Activated B cell treated with CpG ODN at 0.5 μM for 24 hours (primary cell): ENCODE measurements around the gene RPL11. TPM values are rescaled to one million over a fixed set of nuclear protein-coding genes. Genes with fewer than 3 reads are reported as not detected.

Experiments
- ATAC-seq: fragments of 200-7000 bp; cut with Tn5 transposase; one replicate; pipeline ENCODE4 v1.10.0; 2021; ENCODE audit warnings: low read depth, mild to moderate bottlenecking, moderate library complexity
- CTCF ChIA-PET: fragments of 350-600 bp; sonication (Branson Sonifier 250); formaldehyde crosslinking; loops from one replicate; lab custom pipeline; 2021; ENCODE audit warnings: antibody characterized with exemption; lab: Charles Lee
- POLR2A ChIA-PET: fragments of 350-600 bp; sonication (Branson Sonifier 250); formaldehyde crosslinking; loops from one replicate; lab custom pipeline; 2021; ENCODE audit warnings: antibody characterized with exemption; lab: Charles Lee
- DNase-seq: peaks from one replicate; pipeline ENCODE4 v3.0.0; 2022
- H3K27ac Mint-ChIP-seq: one replicate; pipeline ENCODE4 v1.8.0; 2020; ENCODE audit warnings: mixed read lengths
- H3K27me3 Mint-ChIP-seq: one replicate; pipeline ENCODE4 v1.8.0; 2021; ENCODE audit warnings: mixed read lengths
- H3K36me3 Mint-ChIP-seq: one replicate; pipeline ENCODE4 v1.8.0; 2021; ENCODE audit warnings: low read depth, mixed read lengths
- H3K4me1 Mint-ChIP-seq: one replicate; pipeline ENCODE4 v1.8.0; 2021; ENCODE audit warnings: mixed read lengths
- H3K4me3 Mint-ChIP-seq: one replicate; pipeline ENCODE4 v1.8.0; 2020; ENCODE audit warnings: mild to moderate bottlenecking, mixed read lengths
- H3K9me3 Mint-ChIP-seq: one replicate; pipeline ENCODE4 v1.8.0; 2020; ENCODE audit warnings: mixed read lengths
- CTCF ChIP-seq: fragments of 200-600 bp; IDR thresholded peaks from one replicate; pipeline ENCODE4 v1.8.0; 2022; ENCODE audit warnings: antibody characterized with exemption, mild to moderate bottlenecking
- intact Hi-C: fragments of 100-400 bp; cut with micrococcal nuclease; formaldehyde crosslinking; loops from one replicate; pipeline ENCODE4 v1.15.1; 2024
- total RNA-seq: library from RNA; stranded (reverse); gene quantifications from 2 replicates; pipeline ENCODE4 v1.2.3, GENCODE V29; 2022

Gene RPL11
- total RNA-seq, 1 donor from 2014 or later = 1,956 TPM

GRCh38 chr1:23720256-23720995, 28.8 kb downstream of the RPL11 start:
- peak; percentile 41 for DNase-seq
- intact Hi-C loops = loop anchor here (1.0 to 10.0 kb wide), 5 partner anchors 8 to 166 kb away; partner anchors contain the start of genes ELOA, ID3 and RPL11
- H3K4me3 Mint-ChIP-seq = peak overlapping the region; percentile 55
- peak; percentile 69 for ATAC-seq
- H3K4me1 Mint-ChIP-seq = peaks cover 63% of the 10 kb centered on the region
- peaks cover 2% of the 10 kb centered on the region for H3K36me3 Mint-ChIP-seq
- no peak for TF ChIP-seq CTCF
- H3K27ac Mint-ChIP-seq = peak overlapping the region; percentile 80
- H3K27me3 Mint-ChIP-seq = no peaks in the 10 kb centered on the region
- CTCF ChIA-PET = interaction anchor here (1.1 to 1.2 kb wide), 3 partner anchors 24 to 196 kb away, joined by 3 to 7 read pairs (median 3); partner anchors contain the start of gene RPL11
- POLR2A ChIA-PET = interaction anchor here (0.6 to 7.0 kb wide), 13 partner anchors 9 to 376 kb away, joined by 3 to 145 read pairs (median 5); partner anchors contain the start of genes ELOA, HNRNPR and RPL11
- no peaks in the 10 kb centered on the region for H3K9me3 Mint-ChIP-seq

DNA sequence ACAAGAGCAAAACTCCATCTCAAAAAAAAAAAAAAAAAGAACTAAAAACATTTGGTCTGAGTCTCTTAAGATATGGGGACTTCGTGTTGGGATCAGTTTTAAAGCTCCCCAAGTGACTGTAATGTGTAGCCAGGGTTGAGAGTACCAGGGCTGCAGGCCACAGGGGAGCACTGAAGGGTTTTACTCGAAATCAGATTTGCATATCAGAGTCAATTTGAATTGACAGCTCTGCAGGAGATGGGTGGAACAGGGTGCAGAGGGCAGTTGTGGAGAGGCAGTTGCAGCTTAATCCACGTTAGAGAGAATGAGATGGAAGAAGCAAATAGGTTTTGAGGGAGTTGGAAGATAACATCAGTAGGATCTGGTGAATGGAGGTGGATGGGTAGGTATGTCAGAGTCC, 31.0 kb downstream of the RPL11 start:
- intact Hi-C loops = loop anchor here (10.0 kb wide), 1 partner anchor 168 kb away; the partner anchor contains the start of gene ID3

DNA sequence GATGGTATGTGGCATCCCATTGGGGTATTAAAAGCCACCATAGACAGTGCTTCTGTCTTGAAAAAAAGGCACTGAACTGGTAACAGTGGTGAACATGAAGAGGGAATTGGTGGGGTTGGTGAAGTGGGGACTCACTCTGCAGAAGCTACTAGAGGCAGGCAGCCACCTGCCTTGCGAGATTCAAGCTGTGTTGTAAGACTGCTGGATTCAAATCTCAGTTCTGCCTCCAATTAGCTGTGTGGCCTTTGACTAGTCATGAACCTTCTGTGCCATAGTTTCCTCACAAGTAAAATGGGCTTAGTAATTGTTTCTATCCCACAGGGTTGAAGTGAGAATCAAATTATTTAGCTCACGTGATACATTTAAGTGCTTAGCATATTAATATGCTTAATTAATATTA, 35.1 kb downstream of the RPL11 start:
- CTCF ChIA-PET = interaction anchor here (0.9 to 1.7 kb wide), 4 partner anchors 19 to 35 kb away, joined by 3 to 9 read pairs (median 4); partner anchors contain the start of gene RPL11
- POLR2A ChIA-PET = interaction anchor here (0.6 to 4.3 kb wide), 11 partner anchors 10 to 1746 kb away, joined by 3 to 55 read pairs (median 5); partner anchors contain the start of genes ASAP3, ELOA, HNRNPR and RPL11
- Mint-ChIP-seq H3K36me3 (no peaks in the 10 kb centered on the region), H3K4me1 (peaks cover 78% of the 10 kb centered on the region), H3K4me3 (peak overlapping the region; percentile 19), H3K27me3 (no peaks in the 10 kb centered on the region), H3K27ac (peak overlapping the region; percentile 89), H3K9me3 (no peaks in the 10 kb centered on the region)
- no peak for TF ChIP-seq CTCF
- intact Hi-C loops = loop anchor here (10.0 kb wide), 1 partner anchor 172 kb away; the partner anchor contains the start of gene ID3
- no peak for ATAC-seq
- DNase-seq = no peak

More for the DNA sequence above, 31.0 kb downstream of the RPL11 start:
- Mint-ChIP-seq H3K36me3 (no peaks in the 10 kb centered on the region), H3K27me3 (no peaks in the 10 kb centered on the region), H3K27ac (peak overlapping the region; percentile 80), H3K9me3 (no peaks in the 10 kb centered on the region), H3K4me3 (peak overlapping the region; percentile 71), H3K4me1 (peaks cover 78% of the 10 kb centered on the region)
- ChIA-PET CTCF (interaction anchor here (0.7 to 1.6 kb wide), 4 partner anchors 23 to 49 kb away, joined by 3 to 7 read pairs (median 3); partner anchors contain the start of gene RPL11), POLR2A (interaction anchor here (0.6 to 7.0 kb wide), 22 partner anchors 9 to 701 kb away, joined by 3 to 145 read pairs (median 5); partner anchors contain the start of genes CNR2, ELOA, ID3 and PITHD1)
- TF ChIP-seq CTCF = no peak
- DNase-seq (no peak), ATAC-seq (peak; percentile 70)

DNA sequence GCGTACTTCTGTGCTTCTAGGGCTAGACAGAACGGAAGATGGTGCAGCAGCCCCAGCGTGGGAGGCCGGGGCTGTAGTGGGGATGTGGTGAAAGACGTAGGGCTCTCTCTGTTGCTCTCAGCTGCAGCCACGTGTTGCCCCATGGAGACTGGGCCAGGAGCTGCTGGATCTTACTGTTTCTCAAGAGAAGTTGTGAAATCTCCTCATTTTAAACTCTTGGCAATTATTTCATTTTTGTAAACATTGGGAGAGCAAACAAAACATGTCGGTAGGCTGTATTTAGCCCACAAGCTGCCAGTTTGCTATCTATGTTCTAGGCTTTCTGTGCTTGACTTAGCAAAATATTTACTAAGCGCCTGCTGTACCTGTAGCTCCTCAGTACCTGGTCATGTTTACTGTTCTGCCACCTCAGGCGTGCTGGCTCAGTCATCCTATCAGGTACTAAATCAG, 35.8 kb downstream of the RPL11 start:
- Mint-ChIP-seq H3K36me3 (no peaks in the 10 kb centered on the region), H3K4me1 (peaks cover 73% of the 10 kb centered on the region), H3K4me3 (peak overlapping the region; percentile 70), H3K9me3 (no peaks in the 10 kb centered on the region), H3K27me3 (no peaks in the 10 kb centered on the region), H3K27ac (peak overlapping the region; percentile 89)
- CTCF ChIA-PET = interaction anchor here (0.8 to 1.7 kb wide), 5 partner anchors 18 to 35 kb away, joined by 3 to 9 read pairs (median 3); partner anchors contain the start of gene RPL11
- POLR2A ChIA-PET = interaction anchor here (0.7 to 4.3 kb wide), 10 partner anchors 10 to 383 kb away, joined by 3 to 55 read pairs (median 4); partner anchors contain the start of genes ELOA, HNRNPR and RPL11
- DNase-seq (no peak), ATAC-seq (no peak)
- intact Hi-C loops = loop anchor here (10.0 kb wide), 1 partner anchor 173 kb away; the partner anchor contains the start of gene ID3
- no peak for TF ChIP-seq CTCF
